Limb (tissue), 2 donors: ENCODE results near the gene TMEM54.

Experiments
- DNase-seq, 2 donors: peaks; one replicate each; pipeline ENCODE4 v3.0.0-alpha.2; 2016; ENCODE audit errors: extremely low spot score in 2 of 2

Gene TMEM54, protein sequence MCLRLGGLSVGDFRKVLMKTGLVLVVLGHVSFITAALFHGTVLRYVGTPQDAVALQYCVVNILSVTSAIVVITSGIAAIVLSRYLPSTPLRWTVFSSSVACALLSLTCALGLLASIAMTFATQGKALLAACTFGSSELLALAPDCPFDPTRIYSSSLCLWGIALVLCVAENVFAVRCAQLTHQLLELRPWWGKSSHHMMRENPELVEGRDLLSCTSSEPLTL

DNA sequence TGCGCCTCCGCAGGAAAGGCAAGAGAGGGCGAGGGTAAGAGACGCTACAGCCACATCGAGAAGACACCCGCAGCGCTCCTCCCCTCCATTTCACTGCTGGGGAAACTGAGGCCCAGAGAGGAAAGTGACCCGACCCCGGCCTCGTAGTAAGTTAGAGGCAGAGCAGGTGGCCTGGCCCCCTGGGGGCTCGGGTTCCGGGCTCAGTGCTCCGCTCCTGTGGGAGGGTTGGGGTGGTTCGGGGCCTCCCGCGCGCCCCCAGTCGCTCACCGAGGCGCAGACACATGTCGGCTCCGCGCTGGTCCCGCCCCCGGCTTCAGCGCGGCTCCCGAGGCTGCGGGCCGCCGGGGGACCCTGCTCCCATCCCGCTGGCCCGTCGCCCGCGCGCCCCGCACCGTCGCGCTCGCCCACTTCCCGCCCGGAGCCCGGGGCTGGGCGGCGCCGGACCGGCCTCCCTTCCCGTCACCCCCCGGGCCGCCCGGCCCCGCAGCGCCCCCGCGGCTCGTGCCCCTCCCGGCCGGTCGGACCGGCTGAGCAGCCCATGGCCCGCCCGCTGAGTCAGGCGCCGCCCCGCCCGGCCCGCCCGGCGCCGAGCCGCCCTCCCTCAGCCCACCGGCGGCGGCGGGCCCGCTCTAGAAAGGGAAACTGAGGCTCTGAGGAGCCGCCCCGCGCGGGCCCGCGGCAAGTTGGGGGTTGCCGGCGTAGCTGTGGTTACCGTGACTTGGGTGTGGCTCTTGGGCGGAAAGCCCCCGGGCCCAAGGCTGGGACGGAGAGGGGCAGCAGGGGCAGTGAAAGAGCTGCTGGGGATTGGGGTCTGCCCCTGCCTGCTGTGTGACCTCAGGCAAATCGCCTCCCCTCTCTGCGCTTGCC is at the start of gene TMEM54:
Gene TMEM54, minus strand, starts transcription at position 434 of the 867 bp plus-strand sequence. Its CDS starts 151 bp downstream, at position 283.
- peak in 1 of 2 donors; percentile 59 for DNase-seq

DNA sequence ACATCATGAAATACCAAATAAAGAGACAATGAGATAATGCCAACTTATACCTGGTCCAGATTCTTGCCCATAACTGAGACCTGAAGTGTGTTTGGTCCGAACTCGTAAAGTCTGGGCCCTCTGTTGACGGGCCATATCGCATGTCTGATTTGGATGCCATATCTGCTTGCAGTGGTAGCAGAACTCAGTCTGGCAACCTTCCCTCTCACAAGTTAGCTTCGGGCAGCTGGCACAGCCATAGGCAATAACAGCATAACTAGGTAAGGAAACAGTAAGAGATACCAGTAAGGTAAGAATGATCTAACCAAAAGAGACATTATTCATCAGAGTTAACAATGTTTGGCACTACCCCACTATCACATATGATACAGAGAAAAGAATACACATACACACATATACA is 48.3 kb upstream of the TMEM54 start:
- no peak for DNase-seq

DNA sequence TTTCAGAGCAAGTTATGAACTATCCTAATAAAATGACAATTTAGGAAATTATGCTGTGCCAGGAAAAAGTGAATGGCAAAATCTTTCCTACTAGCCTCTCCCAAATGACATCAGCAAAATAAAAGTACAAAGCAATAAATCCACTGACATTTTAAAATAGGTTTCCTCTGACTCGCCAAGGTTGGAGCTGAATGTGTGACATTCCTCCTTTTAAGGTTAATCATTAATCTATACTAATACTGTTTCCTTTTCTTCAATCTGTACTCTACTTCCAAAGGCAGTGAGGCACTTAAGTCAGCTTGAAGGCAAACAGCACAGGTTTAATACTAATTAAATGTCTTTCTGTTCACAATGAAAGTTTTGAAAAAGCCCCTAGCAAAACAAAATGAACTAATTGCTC is 47.7 kb upstream of the TMEM54 start:
- DNase-seq, result no peak

DNA sequence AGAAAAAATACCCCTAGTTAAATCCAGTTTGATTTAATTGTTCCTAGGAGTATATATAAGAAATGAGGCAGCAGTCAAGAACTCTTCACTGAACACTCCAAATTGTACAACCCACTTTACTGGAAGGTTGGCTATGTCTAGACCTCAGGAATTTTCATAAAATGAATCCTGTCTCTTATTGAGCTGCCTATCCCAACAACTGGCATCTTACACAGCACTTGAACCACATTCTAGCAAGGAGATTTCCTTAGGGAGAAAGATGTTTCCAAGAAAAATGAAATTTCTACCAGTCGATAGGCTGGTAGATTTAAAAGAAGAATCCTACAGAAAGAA is 47.2 kb upstream of the TMEM54 start:
- no peak for DNase-seq

DNA sequence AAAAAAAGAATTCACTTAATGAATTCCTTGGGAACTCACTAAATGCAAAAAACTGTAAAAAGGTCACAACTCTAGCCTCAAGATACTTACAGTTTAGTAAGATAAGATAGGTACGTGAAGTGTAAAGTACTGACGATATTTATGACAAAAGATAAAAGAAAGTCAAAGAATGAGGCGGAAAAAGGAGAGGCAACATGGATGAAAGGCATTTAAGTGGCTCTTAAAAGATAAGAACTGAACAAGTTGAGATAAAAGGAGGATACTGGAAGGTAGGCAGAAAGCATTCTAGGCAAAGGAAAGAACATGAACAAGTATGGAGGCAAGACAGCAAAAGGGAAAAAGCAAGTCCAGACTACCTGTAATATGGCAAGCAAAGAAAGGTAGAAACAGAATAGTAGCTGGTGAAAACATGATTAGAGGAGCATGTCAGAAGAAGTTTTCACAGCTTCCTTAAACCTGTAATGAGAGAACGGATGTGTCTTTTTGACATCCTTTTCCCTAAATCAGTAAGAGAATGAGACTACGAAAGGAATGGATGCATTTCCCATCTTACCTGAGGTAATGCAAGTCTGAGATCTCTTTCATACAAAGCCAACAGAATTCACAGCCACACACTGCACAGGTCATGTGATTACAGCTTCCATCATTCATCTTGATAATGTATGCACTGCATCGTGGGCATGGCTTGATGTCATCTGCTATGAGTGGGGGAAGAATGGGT is 46.6 kb upstream of the TMEM54 start:
- DNase-seq, result no peak

DNA sequence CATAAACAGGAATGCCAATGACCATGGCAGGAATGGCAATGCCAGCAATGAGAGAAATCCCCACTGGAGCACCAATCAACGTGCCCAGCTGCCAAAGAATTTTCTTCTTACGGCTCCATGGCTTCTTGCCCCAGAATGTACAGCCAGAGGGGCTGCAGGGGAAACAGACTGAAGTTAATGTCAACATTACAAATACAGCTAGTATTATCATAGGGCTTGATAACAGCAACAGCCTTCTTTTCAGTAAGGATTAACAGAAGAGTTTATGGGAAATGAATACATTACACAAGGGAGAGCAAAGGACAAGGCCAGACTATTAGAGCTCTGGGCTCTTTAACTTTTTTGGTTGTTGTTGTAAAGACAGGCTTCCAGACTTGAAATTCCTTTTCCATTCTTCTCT is 45.2 kb upstream of the TMEM54 start:
- DNase-seq, result no peak

DNA sequence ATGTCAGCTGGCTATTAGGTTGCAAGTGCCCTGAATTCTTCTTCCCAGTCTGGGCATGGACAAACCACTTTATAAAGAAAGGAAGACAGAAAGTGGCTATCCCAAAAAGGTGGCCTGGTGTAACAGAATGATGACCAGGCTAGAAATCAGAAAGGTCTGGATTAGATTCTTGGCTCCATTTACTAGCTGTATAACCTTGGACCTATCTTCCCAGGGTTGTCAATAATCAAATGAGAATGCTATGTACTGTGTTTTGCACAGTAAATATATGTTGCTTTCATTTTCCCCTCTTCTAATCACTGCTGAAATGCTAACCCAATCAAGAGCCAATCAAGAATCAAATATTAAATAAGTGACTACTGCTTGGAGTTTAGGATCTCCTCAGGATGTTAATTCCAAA is 43.0 kb upstream of the TMEM54 start:
- DNase-seq, result no peak

DNA sequence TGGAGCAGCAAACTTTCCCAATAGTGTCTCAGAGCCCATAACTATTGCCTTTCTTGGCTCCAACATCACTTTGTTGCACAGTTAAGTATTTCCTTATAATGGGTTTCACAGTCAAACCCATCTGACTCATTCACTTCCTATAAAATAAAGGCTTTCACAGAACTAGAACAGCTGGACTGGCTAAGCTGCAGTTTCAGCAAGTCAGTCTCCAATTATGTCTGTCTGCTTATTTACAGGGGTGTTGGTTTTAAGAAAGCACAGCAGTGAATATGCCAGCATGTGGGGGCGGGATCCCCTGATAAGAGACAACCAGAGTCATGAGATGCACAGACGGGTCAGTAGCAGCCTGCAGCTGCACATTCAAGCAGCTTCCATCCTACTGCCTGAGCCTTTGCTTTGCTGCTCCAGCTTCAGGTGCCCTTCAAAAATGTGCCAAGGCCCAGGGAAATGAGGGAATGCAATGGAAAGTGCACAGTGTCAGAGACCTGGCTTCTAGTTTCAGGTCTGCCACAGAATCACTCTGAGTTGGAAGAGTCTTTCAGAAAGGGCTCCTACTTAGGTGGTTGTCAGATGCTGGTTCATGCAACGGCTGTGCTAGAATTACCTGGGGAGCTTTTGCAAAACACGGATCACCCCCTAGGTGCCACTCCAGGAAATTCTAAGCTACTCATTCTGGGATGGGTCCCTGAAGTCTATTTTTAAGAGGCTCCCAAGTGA is 38.6 kb upstream of the TMEM54 start:
- DNase-seq, result no peak

DNA sequence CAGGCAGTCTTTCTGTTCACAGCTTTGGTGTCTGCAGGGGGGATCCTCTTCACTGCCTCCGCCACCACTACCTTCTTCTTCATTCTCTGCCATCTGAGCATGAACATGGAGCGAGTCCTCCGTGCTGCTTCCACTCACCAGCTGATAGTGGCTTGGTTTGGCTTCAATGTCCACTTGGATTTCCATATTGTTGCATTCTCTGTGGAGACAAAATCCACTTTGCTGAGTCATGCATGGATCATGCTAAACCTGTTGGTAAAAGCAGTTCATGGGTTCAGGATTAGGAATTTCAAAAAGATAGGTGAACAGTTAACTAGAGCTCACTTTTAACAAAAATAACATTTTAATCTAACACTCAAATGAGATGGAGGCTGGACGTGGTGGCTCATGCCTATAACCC is 35.9 kb upstream of the TMEM54 start:
- DNase-seq, result no peak

DNA sequence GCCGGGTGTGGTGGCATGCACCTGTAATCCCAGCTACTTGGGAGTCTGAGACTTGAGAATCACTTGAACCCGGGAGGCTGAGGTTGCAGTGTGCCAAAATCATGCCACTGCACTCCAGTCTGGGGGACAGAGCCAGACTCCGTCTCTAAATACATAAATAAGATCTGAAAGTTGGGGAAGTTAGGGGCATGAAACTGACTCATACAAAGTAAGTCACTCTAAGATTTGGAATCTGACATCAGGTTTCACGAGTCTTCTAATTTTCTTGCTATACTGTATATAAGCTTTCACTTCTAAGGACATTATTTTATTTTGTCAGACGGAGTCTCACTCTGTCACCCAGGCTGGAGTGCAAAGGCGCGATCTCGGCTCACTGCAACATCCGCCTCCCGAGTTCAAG is 33.3 kb upstream of the TMEM54 start:
- DNase-seq, result no peak

DNA sequence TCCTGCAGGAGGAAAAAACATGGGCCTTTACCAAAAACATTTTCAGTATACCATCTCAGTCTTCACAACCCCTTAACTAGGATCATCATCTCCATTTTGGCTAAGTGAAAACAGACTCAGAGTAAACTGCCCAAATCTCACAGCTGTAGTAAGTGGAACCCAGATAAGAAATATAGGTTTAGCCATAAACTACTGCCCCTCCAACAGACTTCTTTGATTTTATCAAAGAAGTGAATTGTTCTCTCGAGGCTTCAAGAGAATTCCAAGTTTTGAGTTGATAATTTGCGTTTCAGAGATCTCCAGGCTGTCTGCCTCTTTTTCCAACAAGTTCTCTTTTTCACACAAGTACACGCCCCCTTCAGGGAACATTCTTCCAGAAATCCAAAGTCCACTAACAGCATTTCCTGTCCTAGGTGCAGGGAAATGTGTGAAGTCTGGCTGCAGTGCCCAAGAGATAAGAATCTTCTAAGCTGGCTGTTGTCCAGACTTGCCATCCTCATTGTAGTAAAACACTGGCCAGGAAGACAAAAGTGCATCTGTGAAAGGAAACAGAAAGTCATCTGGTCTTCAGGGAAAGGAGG is 32.6 kb upstream of the TMEM54 start:
- no peak for DNase-seq

DNA sequence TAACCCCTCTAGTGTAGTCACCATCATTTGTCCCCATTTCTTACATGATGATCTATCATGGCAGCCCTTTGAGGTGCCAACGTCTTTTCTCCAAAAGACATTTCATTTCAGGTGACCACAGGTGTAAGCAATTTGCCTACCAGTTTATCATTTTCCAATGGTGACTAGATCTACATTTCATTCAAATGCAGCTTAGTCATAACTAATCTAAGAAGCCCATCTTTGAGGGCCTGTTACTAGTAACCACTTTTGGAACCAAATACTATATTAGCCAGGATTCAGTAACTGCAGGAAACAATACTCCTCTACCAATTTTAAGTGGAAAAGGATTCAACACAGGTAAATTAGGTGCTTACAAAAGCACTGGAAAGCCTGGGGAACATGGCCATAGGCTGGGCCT is 30.6 kb upstream of the TMEM54 start:
- no peak for DNase-seq

DNA sequence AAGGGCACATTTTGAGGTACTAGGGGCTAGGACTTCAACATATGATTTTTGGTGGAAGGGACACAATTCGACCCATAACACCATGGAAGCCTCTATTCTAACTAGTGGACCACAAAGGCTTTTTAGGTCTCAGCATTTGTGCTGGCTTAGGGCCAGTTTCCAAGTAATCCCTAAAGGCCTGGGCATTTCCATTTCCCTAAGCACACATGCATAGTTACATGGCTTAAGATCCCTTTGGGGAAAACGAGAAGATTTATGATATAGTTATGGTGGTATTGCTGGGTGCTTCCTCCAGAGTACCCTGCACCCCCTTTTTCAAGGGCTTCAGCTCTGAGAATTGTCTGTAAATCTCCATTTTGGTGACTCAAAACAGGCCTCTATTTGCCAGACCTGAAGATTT is 28.2 kb upstream of the TMEM54 start:
- no peak for DNase-seq

DNA sequence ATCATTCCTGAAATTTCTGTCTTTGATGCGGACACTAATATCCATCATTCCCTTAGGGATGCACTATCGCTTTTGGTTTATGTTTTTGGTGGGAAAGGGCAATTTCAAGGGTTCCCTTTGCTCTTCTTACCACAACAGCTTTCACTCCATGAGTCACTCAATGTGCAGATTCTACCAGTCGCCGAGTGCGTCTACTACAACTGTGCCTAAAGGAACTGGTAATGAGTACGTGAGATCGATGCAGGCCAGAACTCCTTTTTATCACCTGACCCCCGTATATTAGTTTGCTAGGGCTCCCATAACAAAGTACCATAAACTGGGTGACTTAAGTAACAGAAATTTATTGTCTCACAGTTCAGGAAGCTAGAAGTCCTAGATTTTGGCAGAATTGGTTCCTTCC is 27.5 kb upstream of the TMEM54 start:
- DNase-seq, result no peak

DNA sequence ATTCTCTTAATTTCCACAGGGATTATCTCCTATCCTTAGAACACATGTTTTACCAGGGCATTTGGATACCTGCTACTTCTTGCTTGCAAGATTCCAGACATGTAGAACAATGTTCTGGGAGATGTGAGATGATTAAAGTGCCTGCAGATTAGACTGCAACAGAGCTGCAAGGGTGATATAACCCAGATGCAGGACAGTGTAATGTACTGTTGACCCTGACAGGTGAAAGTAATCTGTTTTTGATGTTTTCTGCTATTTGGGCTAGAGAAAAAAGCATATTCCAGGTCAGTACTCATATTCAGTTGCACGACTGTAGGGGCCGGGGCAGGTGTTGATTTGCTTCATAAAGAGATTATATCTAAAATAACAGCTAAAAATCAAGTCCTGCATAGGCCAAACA is 27.1 kb upstream of the TMEM54 start:
- DNase-seq, result no peak

DNA sequence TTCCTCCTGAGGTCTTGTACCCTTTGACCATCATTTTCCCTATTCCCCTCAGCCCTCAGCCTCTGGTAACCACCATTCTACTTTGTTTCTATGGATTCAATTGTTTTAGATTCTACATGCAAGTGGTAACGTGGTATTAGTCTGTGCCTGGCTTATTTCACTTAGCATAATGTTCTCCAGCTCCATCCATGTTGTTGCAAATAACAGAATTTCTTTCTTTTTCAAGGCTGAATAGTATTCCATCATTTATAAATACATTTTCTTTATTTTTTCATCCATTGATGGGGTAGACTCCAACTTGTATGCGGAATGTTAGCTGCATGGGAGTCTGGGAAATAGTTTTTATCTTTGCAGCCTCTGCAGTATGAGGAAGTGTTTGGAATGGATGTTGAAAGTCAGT is 26.3 kb upstream of the TMEM54 start:
- no peak for DNase-seq

DNA sequence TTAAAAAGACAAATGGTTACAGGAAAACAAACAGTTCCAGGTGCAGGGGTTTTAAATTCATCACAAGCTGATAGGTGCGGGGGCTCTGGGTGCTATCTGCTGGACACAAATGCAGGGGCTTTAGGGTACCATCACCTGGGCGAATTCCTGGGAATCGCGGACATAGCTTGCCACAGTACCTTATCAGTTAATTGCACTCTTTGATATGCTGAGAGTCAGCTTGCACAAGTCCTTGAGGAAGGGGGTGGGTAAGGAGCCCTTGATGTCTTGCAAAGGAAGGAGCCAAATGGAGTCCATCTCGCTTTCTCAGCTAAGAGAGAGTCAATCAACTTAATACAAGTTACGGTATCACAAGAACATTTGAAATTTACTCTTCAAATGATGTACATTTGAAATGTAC is 25.4 kb upstream of the TMEM54 start:
- no peak for DNase-seq

DNA sequence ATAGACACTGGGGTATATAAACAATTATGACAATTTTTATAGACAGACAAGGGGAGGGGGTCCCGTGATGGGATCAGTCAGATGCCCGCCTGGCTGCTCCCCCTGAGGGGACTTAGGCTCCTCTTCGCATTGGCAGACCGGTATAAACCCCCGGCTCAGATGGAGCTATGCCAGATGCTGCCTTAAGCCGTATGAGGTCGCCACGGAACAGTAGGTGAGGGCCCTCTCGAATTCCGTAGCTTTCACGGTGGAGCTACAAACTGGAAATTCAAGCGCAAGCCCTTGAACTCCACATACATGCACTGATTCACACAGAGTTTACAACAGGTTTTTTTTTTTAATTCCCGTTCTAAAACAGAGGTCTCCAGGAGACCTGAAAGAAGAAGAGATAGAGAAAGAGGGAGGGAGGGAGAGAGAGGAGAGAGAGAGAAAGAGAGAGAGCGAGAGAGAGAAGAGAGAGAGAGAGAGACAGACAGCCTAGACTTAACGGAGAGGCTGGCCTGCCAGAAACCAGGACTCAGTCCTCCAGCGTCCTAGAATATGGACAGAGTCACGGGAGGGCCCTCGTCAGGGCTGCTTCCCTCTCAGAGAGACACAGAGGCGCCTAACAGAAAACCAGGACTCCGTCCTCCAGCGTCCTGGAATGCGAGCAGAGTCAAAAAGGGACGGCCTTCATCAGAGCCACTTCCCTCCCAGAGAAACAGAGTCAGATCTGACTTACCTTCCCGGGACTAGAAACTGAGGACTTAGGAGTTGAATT is 24.4 kb upstream of the TMEM54 start:
- peak in 1 of 2 donors; percentile 53 for DNase-seq

DNA sequence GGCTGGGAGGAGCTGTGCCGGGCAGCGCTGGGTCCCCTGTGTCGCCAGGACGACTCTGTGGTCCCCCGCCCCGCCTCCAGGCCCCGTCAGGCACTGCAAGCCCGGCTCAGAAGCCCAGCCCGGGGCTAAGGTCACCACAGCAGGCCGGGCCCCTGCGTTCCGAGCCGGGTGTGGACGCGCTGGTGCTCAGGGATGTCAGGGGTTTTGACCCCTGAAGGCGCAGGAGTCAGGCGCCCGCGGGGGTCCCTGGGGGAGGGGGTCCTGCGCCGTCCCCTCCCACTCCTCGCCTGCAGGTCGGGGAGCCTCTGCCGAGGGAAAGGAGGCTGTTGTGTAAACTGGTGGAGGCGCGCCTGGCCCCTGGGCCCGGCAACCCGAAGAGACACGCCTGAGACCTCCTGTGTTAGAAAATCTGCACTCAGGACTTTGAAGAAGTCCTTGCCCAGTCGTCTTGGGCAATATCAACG is 23.7 kb upstream of the TMEM54 start:
- DNase-seq, result peak in 1 of 2 donors; percentile 40

DNA sequence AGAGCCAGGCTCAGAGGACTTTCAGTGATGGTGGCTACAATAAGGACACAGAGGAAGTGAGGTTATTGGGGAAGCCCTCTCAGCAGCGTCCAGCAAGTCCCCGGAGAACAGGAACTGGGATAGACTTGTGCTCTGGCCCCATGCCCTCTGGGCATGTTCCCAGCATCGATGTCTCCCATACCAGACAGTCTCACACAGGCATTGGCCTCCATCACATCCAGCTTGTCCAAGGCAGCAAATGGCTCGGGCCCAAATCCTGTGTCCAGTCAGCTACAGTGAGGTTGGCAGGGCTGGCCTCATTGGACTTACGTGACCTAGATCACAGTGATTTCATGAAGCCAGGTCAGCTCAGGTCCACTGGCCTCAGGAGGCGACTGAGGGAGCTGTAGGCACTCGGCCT is 19.6 kb upstream of the TMEM54 start:
- DNase-seq, result no peak
